Astrocyte (in vitro differentiated cells and primary cell): ENCODE results near the gene LMX1A. TPM values are rescaled to one million over a fixed set of nuclear protein-coding genes. Genes with fewer than 3 reads are reported as not detected.

Experiments used
- DNase-seq: peaks from one replicate; pipeline ENCODE4 v3.0.0-alpha.2; 2010; ENCODE audit warnings: low read depth
- FAIRE-seq: peaks from 2 replicates; lab custom pipeline; 2011; peaks lifted over from hg19 to GRCh38; lab: Jason Lieb, UNC
- H2AFZ ChIP-seq: 2 replicates; pipeline ENCODE4 v1.6.0; 2012; ENCODE audit warnings: low read depth, low read length, inconsistent platforms
- H3K27ac ChIP-seq: 2 replicates; pipeline ENCODE4 v1.5.1; 2011; ENCODE audit warnings: low read depth, low read length, inconsistent platforms
- H3K27me3 ChIP-seq: 2 replicates; pipeline ENCODE4 v1.6.0; 2011; ENCODE audit warnings: low read length, inconsistent platforms; ENCODE audit not compliant: insufficient read depth
- H3K36me3 ChIP-seq: 2 replicates; pipeline ENCODE4 v1.5.1; 2011; ENCODE audit warnings: low read length, inconsistent platforms; ENCODE audit not compliant: insufficient read depth
- H3K4me1 ChIP-seq: 2 replicates; pipeline ENCODE4 v1.5.1; 2011; ENCODE audit warnings: low read length, inconsistent platforms; ENCODE audit not compliant: insufficient read depth
- H3K4me2 ChIP-seq: 2 replicates; pipeline ENCODE4 v1.6.0; 2012; ENCODE audit warnings: low read length, inconsistent platforms
- H3K4me3 ChIP-seq: 2 replicates; pipeline ENCODE4 v1.5.1; 2011; ENCODE audit warnings: low read depth, mild to moderate bottlenecking, low read length, inconsistent platforms; ENCODE audit not compliant: insufficient read depth
- H3K79me2 ChIP-seq: 2 replicates; pipeline ENCODE4 v1.6.0; 2012; ENCODE audit warnings: mild to moderate bottlenecking, low read length, inconsistent platforms; ENCODE audit not compliant: insufficient read depth
- H3K9ac ChIP-seq: 2 replicates; pipeline ENCODE4 v1.6.0; 2012; ENCODE audit warnings: mild to moderate bottlenecking, low read length, inconsistent platforms
- H3K9me3 ChIP-seq: 2 replicates; pipeline ENCODE4 v1.5.1; 2012; ENCODE audit warnings: low read depth, mild to moderate bottlenecking, low read length, inconsistent platforms; ENCODE audit not compliant: insufficient read depth
- H4K20me1 ChIP-seq: 2 replicates; pipeline ENCODE4 v1.6.0; 2012; ENCODE audit warnings: low read length, inconsistent platforms; ENCODE audit not compliant: insufficient read depth
- H3K27ac Mint-ChIP-seq: one replicate; pipeline ENCODE4 v1.8.0; 2021; ENCODE audit warnings: mild to moderate bottlenecking, mixed read lengths; ENCODE audit not compliant: unreplicated experiment
- H3K27me3 Mint-ChIP-seq: one replicate; pipeline ENCODE4 v1.8.0; 2021; ENCODE audit warnings: low read depth, mixed read lengths; ENCODE audit not compliant: unreplicated experiment
- H3K36me3 Mint-ChIP-seq: one replicate; pipeline ENCODE4 v1.8.0; 2021; ENCODE audit warnings: low read depth, mixed read lengths; ENCODE audit not compliant: unreplicated experiment
- H3K4me1 Mint-ChIP-seq: one replicate; pipeline ENCODE4 v1.8.0; 2021; ENCODE audit warnings: low read depth, mixed read lengths; ENCODE audit not compliant: unreplicated experiment
- H3K4me3 Mint-ChIP-seq: one replicate; pipeline ENCODE4 v1.8.0; 2021; ENCODE audit warnings: mild to moderate bottlenecking, moderate library complexity, mixed read lengths; ENCODE audit not compliant: unreplicated experiment
- H3K9me3 Mint-ChIP-seq: one replicate; pipeline ENCODE4 v1.8.0; 2021; ENCODE audit warnings: mild to moderate bottlenecking, mixed read lengths; ENCODE audit not compliant: unreplicated experiment
- EZH2 ChIP-seq: IDR thresholded peaks from 2 replicates; pipeline ENCODE4 v1.6.1; 2012; ENCODE audit warnings: mild to moderate bottlenecking, low read length, inconsistent platforms; ENCODE audit not compliant: insufficient read depth
- total RNA-seq: library from RNA; stranded (reverse); gene quantifications from 2 replicates; pipeline ENCODE4 v1.2.1, GENCODE V29; 2021
- TF ChIP-seq, protein P1 (sequence below): IDR thresholded peaks from 2 replicates; pipeline ENCODE4 v1.5.1; 2011; ENCODE audit warnings: low read depth, mild to moderate bottlenecking, inconsistent platforms, low read length, moderate library complexity; ENCODE audit not compliant: insufficient read depth

The LMX1A gene
- total RNA-seq, 1 donor from 2014 or later: not detected

DNA sequence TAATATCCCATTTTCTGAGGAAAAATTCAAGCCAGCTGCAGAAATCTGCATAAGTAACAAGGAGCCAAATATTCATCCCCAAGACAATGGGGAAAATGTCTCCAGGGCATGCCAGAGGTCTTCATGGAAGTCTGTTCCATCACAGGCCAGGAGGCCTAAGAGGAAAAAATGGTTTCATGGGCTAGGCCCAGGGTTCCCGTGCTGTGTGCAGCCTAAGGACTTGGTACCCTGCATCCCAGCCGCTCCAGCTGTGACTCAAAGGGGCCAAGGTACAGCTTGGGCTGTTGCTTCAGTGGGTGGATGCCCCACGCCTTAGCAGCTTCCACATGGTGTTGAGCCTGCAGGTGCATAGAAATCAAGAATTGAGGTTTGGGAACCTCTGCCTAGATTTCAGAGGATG, 173.5 kb downstream of the LMX1A start:
- no peak for DNase-seq
- TF ChIP-seq, protein P1, sequence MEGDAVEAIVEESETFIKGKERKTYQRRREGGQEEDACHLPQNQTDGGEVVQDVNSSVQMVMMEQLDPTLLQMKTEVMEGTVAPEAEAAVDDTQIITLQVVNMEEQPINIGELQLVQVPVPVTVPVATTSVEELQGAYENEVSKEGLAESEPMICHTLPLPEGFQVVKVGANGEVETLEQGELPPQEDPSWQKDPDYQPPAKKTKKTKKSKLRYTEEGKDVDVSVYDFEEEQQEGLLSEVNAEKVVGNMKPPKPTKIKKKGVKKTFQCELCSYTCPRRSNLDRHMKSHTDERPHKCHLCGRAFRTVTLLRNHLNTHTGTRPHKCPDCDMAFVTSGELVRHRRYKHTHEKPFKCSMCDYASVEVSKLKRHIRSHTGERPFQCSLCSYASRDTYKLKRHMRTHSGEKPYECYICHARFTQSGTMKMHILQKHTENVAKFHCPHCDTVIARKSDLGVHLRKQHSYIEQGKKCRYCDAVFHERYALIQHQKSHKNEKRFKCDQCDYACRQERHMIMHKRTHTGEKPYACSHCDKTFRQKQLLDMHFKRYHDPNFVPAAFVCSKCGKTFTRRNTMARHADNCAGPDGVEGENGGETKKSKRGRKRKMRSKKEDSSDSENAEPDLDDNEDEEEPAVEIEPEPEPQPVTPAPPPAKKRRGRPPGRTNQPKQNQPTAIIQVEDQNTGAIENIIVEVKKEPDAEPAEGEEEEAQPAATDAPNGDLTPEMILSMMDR: no peak
- no peak for TF ChIP-seq EZH2
- H3K4me1 Mint-ChIP-seq: no peaks in the 10 kb centered on the region
- no peak overlapping the region for H3K4me3 Mint-ChIP-seq
- no peaks in the 10 kb centered on the region for H3K36me3 Mint-ChIP-seq
- Histone ChIP-seq H3K4me1 (no peaks in the 10 kb centered on the region), H4K20me1 (no peaks in the 10 kb centered on the region), H3K79me2 (no peaks in the 10 kb centered on the region), H2AFZ (no peak overlapping the region), H3K4me2 (no peak overlapping the region), H3K4me3 (no peak overlapping the region), H3K9me3 (no peaks in the 10 kb centered on the region), H3K9ac (no peak overlapping the region), H3K27me3 (no peaks in the 10 kb centered on the region), H3K27ac (no peak overlapping the region), H3K36me3 (no peaks in the 10 kb centered on the region)
- no peak overlapping the region for H3K27ac Mint-ChIP-seq
- H3K9me3 Mint-ChIP-seq: peaks cover 4% of the 10 kb centered on the region
- peaks cover 13% of the 10 kb centered on the region for H3K27me3 Mint-ChIP-seq
- no peak for FAIRE-seq

DNA sequence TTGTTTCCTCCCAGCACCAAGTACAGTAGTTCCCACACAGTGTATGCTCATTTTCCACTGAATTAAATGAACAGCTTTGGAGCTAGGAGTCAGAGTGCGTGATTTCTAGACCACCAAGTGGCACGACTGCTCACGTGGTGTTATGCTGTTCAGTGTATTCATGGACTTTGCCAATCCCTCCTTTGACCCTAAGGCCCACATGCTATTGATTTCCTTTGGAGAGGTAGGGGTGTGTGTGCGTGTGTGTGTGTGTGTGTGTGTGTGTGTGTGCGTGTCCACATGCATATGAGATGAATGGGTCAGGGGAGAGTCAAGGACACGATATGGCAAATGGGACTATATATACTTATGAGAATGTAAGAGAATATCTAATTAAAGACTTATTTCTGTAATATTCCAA, 177.2 kb downstream of the LMX1A start:
- H3K79me2 ChIP-seq: no peaks in the 10 kb centered on the region
- no peaks in the 10 kb centered on the region for H3K4me1 Mint-ChIP-seq
- DNase-seq (no peak), FAIRE-seq (no peak)
- H3K27me3 Mint-ChIP-seq: peaks cover 14% of the 10 kb centered on the region
- H3K9me3 Mint-ChIP-seq: peaks cover 4% of the 10 kb centered on the region
- H3K4me2 ChIP-seq: no peak overlapping the region
- no peak overlapping the region for H3K4me3 ChIP-seq
- no peaks in the 10 kb centered on the region for H3K4me1 ChIP-seq
- no peaks in the 10 kb centered on the region for H3K9me3 ChIP-seq
- H3K4me3 Mint-ChIP-seq: no peak overlapping the region
- no peak overlapping the region for H3K27ac ChIP-seq
- H3K27me3 ChIP-seq: no peaks in the 10 kb centered on the region
- TF ChIP-seq, protein P1: no peak
- no peak for TF ChIP-seq EZH2
- H3K36me3 Mint-ChIP-seq: no peaks in the 10 kb centered on the region
- H3K27ac Mint-ChIP-seq: no peak overlapping the region
- H2AFZ ChIP-seq: no peak overlapping the region
- H3K36me3 ChIP-seq: no peaks in the 10 kb centered on the region
- H3K9ac ChIP-seq: no peak overlapping the region
- H4K20me1 ChIP-seq: no peaks in the 10 kb centered on the region

- H3K27ac Mint-ChIP-seq: no peak overlapping the region
- DNase-seq (no peak), FAIRE-seq (no peak)
- no peaks in the 10 kb centered on the region for H4K20me1 ChIP-seq
- no peak overlapping the region for H3K4me3 Mint-ChIP-seq
- no peaks in the 10 kb centered on the region for H3K4me1 ChIP-seq
- H3K27ac ChIP-seq: no peak overlapping the region
- no peak overlapping the region for H3K4me2 ChIP-seq
- no peaks in the 10 kb centered on the region for H3K9me3 ChIP-seq
- H3K36me3 Mint-ChIP-seq: no peaks in the 10 kb centered on the region
- peaks cover 28% of the 10 kb centered on the region for H3K27me3 Mint-ChIP-seq
- H3K9me3 Mint-ChIP-seq: no peaks in the 10 kb centered on the region
- H3K79me2 ChIP-seq: no peaks in the 10 kb centered on the region
- no peaks in the 10 kb centered on the region for H3K36me3 ChIP-seq
- H2AFZ ChIP-seq: no peak overlapping the region
- H3K4me1 Mint-ChIP-seq: no peaks in the 10 kb centered on the region
- no peak overlapping the region for H3K9ac ChIP-seq
- TF ChIP-seq, protein P1: no peak
- TF ChIP-seq EZH2: no peak
- no peak overlapping the region for H3K4me3 ChIP-seq
- H3K27me3 ChIP-seq: no peaks in the 10 kb centered on the region
Observed at GRCh38 chr1:165174491-165174890, 182.0 kb downstream of the LMX1A start.
